ENCODE data around the gene CCDC158.

- TF ChIP-seq, protein P1, sequence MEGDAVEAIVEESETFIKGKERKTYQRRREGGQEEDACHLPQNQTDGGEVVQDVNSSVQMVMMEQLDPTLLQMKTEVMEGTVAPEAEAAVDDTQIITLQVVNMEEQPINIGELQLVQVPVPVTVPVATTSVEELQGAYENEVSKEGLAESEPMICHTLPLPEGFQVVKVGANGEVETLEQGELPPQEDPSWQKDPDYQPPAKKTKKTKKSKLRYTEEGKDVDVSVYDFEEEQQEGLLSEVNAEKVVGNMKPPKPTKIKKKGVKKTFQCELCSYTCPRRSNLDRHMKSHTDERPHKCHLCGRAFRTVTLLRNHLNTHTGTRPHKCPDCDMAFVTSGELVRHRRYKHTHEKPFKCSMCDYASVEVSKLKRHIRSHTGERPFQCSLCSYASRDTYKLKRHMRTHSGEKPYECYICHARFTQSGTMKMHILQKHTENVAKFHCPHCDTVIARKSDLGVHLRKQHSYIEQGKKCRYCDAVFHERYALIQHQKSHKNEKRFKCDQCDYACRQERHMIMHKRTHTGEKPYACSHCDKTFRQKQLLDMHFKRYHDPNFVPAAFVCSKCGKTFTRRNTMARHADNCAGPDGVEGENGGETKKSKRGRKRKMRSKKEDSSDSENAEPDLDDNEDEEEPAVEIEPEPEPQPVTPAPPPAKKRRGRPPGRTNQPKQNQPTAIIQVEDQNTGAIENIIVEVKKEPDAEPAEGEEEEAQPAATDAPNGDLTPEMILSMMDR (IDR thresholded peaks at IDR 0.05; ENCODE audit: control extremely low read depth in 1 of 3, insufficient read depth in 1 of 3, low read depth in 1 of 3, low read length in 3 of 3) = no peak
- TF ChIP-seq POLR2AphosphoS5 (IDR thresholded peaks at IDR 0.05; ENCODE audit: low read depth, low read length) (no peak), EZH2 (IDR thresholded peaks at IDR 0.05; ENCODE audit: low read depth, low read length, severe bottlenecking) (no peak), E2F6 (IDR thresholded peaks at IDR 0.05) (no peak), RBBP5 (IDR thresholded peaks at IDR 0.05; ENCODE audit: borderline replicate concordance, low read depth, low read length) (no peak), CEBPB (IDR thresholded peaks at IDR 0.05; ENCODE audit: low read depth, low read length) (no peak), CTBP2 (IDR thresholded peaks at IDR 0.05; ENCODE audit: borderline replicate concordance, insufficient read depth, insufficient read length, low read length) (no peak), TAF1 (IDR thresholded peaks at IDR 0.05; ENCODE audit: low read depth, low read length) (no peak), ZNF274 (IDR thresholded peaks at IDR 0.05; ENCODE audit: borderline replicate concordance, extremely low read depth, low read length) (no peak), POLR2A (IDR thresholded peaks at IDR 0.05; ENCODE audit: control extremely low read depth in 1 of 2, low read depth in 2 of 2, low read length in 2 of 2) (no peak), RAD21 (IDR thresholded peaks at IDR 0.05 in 1 of 2, conservative IDR thresholded peaks at IDR 0.05 in 1 of 2; ENCODE audit: low read depth in 2 of 2, low read length in 2 of 2) (no peak), TCF12 (IDR thresholded peaks at IDR 0.05; ENCODE audit: low read depth, low read length) (no peak)
- TF ChIP-seq, protein P2, sequence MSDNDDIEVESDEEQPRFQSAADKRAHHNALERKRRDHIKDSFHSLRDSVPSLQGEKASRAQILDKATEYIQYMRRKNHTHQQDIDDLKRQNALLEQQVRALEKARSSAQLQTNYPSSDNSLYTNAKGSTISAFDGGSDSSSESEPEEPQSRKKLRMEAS (IDR thresholded peaks at IDR 0.05) = no peak
These were observed 46.9 kb downstream of the CCDC158 start for GRCh38 chr4:76373919-76374552.

Measured in H1 (cell line).